Testis (tissue), 2 donors: ENCODE data around the gene OXSR1.

Experiments used
- POLR2A ChIP-seq: fragments of 450-650 bp; IDR thresholded peaks from one replicate; pipeline ENCODE4 v1.6.1; 2017; ENCODE audit warnings: antibody characterized with exemption, mild to moderate bottlenecking, moderate library complexity
- TF ChIP-seq, protein P1 (sequence below), 3 experiments: fragments of 450-650 bp in 2 of 3; fragments of 200-600 bp in 1 of 3; sonication (generic) in 1 of 3; IDR thresholded peaks; one replicate each; pipeline ENCODE4 v1.5.1; 2016 to 2019; ENCODE audit warnings: antibody characterized with exemption in 3 of 3, mild to moderate bottlenecking in 2 of 3, moderate library complexity in 1 of 3

DNA sequence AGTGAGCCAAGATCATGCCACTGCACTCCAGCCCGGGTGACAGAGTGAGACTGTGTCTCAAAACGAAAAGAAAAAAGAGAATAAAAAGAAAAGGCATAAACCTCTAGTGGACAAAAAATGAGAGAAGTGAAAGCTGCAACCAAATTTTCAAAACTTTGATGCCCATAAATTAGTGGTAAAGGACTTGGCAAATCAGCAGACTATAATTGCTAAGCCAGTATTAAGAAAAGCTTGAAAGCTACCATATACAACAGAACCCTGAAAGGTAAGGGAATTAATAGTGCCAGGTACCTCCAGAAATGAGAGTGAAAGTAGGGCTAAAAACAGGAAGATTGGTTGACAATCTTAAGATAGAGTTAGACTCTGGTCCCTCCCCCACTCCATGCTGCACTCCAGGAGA lies 67.4 kb downstream of the OXSR1 start:
- TF ChIP-seq, protein P1, sequence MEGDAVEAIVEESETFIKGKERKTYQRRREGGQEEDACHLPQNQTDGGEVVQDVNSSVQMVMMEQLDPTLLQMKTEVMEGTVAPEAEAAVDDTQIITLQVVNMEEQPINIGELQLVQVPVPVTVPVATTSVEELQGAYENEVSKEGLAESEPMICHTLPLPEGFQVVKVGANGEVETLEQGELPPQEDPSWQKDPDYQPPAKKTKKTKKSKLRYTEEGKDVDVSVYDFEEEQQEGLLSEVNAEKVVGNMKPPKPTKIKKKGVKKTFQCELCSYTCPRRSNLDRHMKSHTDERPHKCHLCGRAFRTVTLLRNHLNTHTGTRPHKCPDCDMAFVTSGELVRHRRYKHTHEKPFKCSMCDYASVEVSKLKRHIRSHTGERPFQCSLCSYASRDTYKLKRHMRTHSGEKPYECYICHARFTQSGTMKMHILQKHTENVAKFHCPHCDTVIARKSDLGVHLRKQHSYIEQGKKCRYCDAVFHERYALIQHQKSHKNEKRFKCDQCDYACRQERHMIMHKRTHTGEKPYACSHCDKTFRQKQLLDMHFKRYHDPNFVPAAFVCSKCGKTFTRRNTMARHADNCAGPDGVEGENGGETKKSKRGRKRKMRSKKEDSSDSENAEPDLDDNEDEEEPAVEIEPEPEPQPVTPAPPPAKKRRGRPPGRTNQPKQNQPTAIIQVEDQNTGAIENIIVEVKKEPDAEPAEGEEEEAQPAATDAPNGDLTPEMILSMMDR (IDR thresholded peaks at IDR 0.05), result no peak
- TF ChIP-seq POLR2A, result no peak
